ENCODE measurements around the gene OTUB2.

DNA sequence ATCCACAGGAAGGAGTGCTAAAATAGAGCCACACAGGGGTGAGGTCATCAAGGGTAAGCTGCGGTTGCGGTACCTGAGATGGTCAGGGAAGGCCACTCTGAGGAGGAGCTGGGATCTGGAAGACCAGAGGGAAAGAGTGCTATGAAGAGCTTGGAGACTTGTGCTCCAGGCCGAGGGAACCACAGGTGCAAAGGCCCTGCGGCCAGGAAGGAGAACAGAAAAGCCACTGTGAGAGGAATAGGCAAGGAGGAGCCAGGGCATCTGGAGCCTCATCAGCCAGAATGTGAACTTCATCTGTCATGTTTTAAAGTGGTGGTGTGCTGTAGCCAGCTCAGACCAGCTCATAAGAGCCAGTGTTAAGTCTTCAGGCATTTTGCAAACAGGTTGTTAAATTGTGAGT, 34.5 kb upstream of the OTUB2 start:
- TF ChIP-seq EZH2 (IDR thresholded peaks at IDR 0.05) (no peak), CTCF (IDR thresholded peaks at IDR 0.05) (no peak), EZH2phosphoT487 (IDR thresholded peaks at IDR 0.05) (no peak)
